Naive B cell (primary cell): ENCODE measurements around the gene ANKRD16. TPM values are rescaled to one million over a fixed set of nuclear protein-coding genes. Genes with fewer than 3 reads are reported as not detected.

ENCODE experiments used
- ATAC-seq, 2 donors: fragments of 150-1000 bp; cut with Tn5 transposase; 2 replicates each; pipeline ENCODE4 v1.10.0; 2021; ENCODE audit warnings: low read depth in 2 of 2, mild to moderate bottlenecking in 2 of 2, moderate library complexity in 2 of 2
- DNase-seq: peaks from one replicate; pipeline ENCODE4 v3.0.0; 2022
- H3K27ac Mint-ChIP-seq, 6 donors: one replicate each; pipeline ENCODE4 v1.8.0; 2020 to 2022; ENCODE audit warnings: mild to moderate bottlenecking in 6 of 6, mixed read lengths in 6 of 6, moderate library complexity in 5 of 6, inconsistent platforms in 2 of 6
- H3K27me3 Mint-ChIP-seq, 3 donors: one replicate each; pipeline ENCODE4 v1.8.0; 2021 to 2022; ENCODE audit warnings: mixed read lengths in 3 of 3, mild to moderate bottlenecking in 1 of 3
- H3K36me3 Mint-ChIP-seq, 2 donors: one replicate each; pipeline ENCODE4 v1.8.0; 2020 to 2022; ENCODE audit warnings: mixed read lengths in 2 of 2, inconsistent platforms in 1 of 2, mild to moderate bottlenecking in 1 of 2
- H3K4me1 Mint-ChIP-seq, 3 donors: one replicate each; pipeline ENCODE4 v1.8.0; 2020 to 2022; ENCODE audit warnings: mixed read lengths in 3 of 3, inconsistent platforms in 1 of 3, mild to moderate bottlenecking in 1 of 3, moderate library complexity in 1 of 3
- H3K4me3 Mint-ChIP-seq, 8 donors: one replicate each; pipeline ENCODE4 v1.8.0; 2020 to 2022; ENCODE audit warnings: mild to moderate bottlenecking in 8 of 8, mixed read lengths in 8 of 8, moderate library complexity in 8 of 8, inconsistent platforms in 2 of 8
- H3K9me3 Mint-ChIP-seq, 7 donors: one replicate each; pipeline ENCODE4 v1.8.0; 2020 to 2022; ENCODE audit warnings: mixed read lengths in 7 of 7, mild to moderate bottlenecking in 5 of 7, inconsistent platforms in 2 of 7, moderate library complexity in 1 of 7
- polyA plus RNA-seq, 6 donors: library from polyadenylated mRNA; unstranded; fragments of 300-500 nt; fragmentation: Illumina TruSeq; gene quantifications; one replicate each; pipeline ENCODE4 v1.2.3, GENCODE V29; 2021; ENCODE audit warnings: low read depth in 6 of 6

ANKRD16 gene
- polyA plus RNA-seq, 6 donors from 2014 or later = 4.0 to 7.5 (median 5.7) TPM

DNA sequence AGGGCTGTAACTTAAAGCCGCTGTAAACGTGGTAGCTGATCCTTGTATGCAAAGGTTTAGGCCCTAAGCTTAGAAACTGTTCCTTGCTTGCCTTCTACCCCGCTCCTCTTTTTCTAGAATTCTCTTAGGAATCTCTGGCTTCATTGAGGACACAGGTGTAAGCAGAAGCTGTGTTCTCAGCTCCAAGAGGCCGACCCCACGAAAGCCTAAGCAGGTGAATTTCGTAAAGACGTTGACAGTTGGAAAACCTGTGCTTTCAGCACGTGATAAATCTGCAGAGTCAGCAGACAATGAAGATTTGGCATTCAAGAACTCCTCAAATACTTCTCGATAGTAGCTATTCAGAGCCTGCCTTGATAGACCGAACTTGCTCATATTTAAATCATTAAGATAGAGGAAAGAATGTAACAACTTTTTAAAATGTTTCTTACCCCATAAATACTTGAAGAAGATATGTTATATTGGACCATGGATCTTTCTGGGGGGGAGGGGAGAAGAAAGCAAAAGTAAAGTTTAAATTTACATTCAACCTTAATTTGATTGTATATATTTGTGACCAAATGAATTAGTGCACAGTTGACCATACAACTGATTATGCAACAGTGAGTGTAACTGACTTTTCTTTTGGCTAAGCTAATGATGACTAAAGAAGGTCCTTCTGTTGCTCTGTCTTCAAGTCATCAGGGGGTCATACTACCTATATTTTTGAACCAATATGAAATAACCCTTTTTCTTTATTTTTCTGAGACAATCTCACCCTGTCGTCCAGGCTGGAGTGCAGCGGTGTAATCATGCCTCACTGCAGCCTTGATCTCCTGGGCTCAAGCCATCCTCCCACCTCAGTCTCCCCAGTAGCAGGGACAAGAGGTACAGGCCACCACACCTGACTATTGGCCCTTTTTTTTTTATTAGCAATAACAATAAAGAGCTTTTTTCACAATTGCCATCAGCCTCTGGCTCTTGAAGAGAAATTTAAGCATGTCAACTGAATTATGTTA is 75.3 kb downstream of the ANKRD16 start:
- peaks cover 0 to 7% of the 10 kb centered on the region in 2 donors for H3K36me3 Mint-ChIP-seq
- H3K27ac Mint-ChIP-seq = peak overlapping the region; percentile 86 to 98 (median 95)
- no peak for DNase-seq
- H3K4me1 Mint-ChIP-seq = peaks cover 59 to 85% (median 67%) of the 10 kb centered on the region in 3 donors
- peaks cover 0 to 5% (median 0%) of the 10 kb centered on the region in 7 donors for H3K9me3 Mint-ChIP-seq
- no peak for ATAC-seq
- peak overlapping the region; percentile 84 to 99 (median 95) for H3K4me3 Mint-ChIP-seq
- H3K27me3 Mint-ChIP-seq = no peaks in the 10 kb centered on the region

DNA sequence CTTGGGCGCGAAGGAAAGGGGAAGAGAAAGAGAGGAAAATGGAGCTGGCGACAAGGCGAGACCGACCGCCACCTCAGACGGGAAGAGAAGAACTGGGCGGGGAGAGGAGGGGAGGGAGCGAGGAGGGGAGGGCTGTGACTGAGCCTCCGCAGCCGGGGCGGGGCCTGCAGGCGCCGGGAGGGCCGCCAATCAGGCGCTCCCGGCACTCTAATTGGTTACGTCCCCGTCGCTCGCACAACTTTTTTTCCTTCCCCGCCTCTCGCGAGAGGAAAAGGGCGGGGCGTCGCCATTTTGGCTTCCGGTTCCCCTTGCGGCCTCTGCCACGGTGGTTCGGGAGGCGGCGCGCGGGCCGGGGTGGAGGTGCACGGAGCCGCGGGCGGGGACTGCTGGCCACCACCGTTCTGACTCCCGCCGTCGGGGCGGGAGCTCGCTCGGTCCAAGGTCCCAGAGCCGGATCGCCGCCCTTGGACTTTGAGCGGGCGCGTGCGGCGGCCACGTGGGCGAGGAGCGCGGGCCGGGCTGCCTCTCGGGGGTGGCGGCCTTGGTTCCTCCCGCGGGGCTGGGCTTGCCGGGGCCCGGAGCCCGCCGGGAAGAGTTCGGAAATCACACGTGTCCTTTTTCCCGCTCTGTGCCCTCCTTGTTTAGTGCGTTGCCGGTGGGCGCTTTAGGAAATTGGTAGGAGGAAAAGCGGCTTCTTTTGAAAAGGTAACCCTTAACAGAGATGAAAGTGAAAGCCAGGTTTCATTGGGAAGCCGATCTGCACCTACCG is 76.2 kb downstream of the ANKRD16 start, which contains the start of gene GDI2:
Gene GDI2 (minus strand): TSS at position 94 of the 769 bp plus-strand sequence. CDS start 176 bp downstream, outside the sequence.
- peak; percentile 82 to 84 for ATAC-seq
- peak; percentile 98 for DNase-seq
- H3K27me3 Mint-ChIP-seq = no peaks in the 10 kb centered on the region
- peak within 1 kb of the TSS; percentile 84 to 99 (median 97) for H3K4me3 Mint-ChIP-seq
- peak within 1 kb of the TSS; percentile 86 to 98 (median 95) for H3K27ac Mint-ChIP-seq
- peaks cover 55 to 85% (median 65%) of the 10 kb centered on the region in 3 donors for H3K4me1 Mint-ChIP-seq
- H3K36me3 Mint-ChIP-seq = peaks cover 0 to 10% of the 10 kb centered on the region in 2 donors
- peaks cover 0 to 5% (median 0%) of the 10 kb centered on the region in 7 donors for H3K9me3 Mint-ChIP-seq

DNA sequence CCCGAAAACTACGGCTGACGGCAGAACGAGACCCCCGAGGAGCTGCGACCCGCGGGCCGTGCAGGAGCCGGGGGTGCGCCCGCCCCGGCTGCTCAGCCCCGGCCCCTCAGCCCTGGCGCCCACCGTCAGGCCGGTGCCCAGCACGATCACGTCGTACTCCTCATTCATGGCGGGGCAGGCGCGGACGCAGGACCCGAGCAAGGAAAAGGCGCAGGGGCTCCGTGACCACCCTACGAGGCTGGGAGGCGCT is 76.7 kb downstream of the ANKRD16 start:
- Mint-ChIP-seq H3K4me1 (peaks cover 54 to 85% (median 69%) of the 10 kb centered on the region in 3 donors), H3K4me3 (peak overlapping the region; percentile 84 to 99 (median 95)), H3K27ac (peak overlapping the region; percentile 84 to 97 (median 92)), H3K9me3 (peaks cover 0 to 5% (median 0%) of the 10 kb centered on the region in 7 donors), H3K36me3 (peaks cover 0 to 10% of the 10 kb centered on the region in 2 donors), H3K27me3 (no peaks in the 10 kb centered on the region)
- DNase-seq (no peak), ATAC-seq (peak; percentile 15 to 20)

DNA sequence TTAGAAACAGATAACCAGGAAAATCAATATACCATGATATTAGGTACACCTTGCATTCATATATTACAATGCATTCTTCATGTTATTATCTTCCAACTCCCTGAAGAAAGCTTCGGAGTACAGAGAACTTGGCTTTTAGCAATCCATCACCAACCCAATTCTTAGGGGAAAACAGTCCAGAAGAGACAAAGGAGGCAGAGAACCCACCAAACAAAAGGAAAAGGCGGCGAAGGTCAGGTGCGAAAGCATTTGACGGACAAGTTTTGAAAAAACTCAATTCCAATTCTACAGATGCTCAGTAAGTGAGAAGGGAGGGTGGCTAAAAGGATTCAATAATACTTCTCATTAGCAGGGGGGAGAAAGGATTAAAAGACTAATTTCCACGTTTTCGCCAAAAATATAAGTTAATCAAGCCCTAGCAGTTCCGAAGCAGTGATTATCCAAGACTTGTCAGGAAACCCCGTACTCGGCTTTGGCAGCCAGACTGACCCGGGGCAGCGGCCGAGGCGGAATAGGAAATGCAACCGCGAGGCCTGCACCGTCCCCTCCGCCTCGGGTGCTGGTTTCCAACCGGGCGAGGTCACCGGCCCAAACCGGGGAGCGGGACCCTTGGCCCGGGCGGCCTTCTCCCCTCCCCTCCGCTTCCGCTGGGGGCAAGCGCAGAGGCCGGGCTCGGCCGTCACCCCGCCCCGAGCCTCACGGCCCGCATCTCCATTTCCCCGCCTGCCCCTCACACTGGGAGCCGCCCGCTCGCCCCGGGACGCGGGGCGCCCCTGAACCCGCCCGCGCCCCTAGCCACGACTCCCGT is 77.2 kb downstream of the ANKRD16 start:
- Mint-ChIP-seq H3K4me3 (peak overlapping the region; percentile 84 to 99 (median 97)), H3K9me3 (peaks cover 0 to 3% (median 0%) of the 10 kb centered on the region in 7 donors), H3K36me3 (peaks cover 0 to 13% of the 10 kb centered on the region in 2 donors), H3K4me1 (peaks cover 54 to 85% (median 68%) of the 10 kb centered on the region in 3 donors), H3K27ac (peak overlapping the region; percentile 68 to 97 (median 85)), H3K27me3 (no peaks in the 10 kb centered on the region)
- ATAC-seq (peak; percentile 8 to 12), DNase-seq (peak; percentile 47)

Other genes starting within 250 kb of the ANKRD16 start
- 10 to 100 TPM in 2 of 6 donors, 1 to 10 TPM in 4; 5.4 to 15.0 (median 7.7) TPM for gene ASB13, start 223.3 kb downstream of the ANKRD16 start, polyA plus RNA-seq
- gene TASOR2, start 205.1 kb downstream of the ANKRD16 start, polyA plus RNA-seq = 10 to 100 TPM in 5 of 6 donors, 1 to 10 TPM in 1; 3.8 to 24.5 (median 16.9) TPM
- gene GDI2, start 76.5 kb downstream of the ANKRD16 start, polyA plus RNA-seq = 100 to 1,000 TPM; 380 to 482 (median 401) TPM
- gene FBH1, start 350 bp upstream of the ANKRD16 start, polyA plus RNA-seq = 100 to 1,000 TPM in 2 of 6 donors, 10 to 100 TPM in 4; 93.4 to 123 (median 95.2) TPM
- 1 to 10 TPM in 3 of 6 donors, under 1 TPM in 2, not detected in 1; 0.94 to 2.3 (median 1.9) TPM for gene IL15RA, start 87.7 kb upstream of the ANKRD16 start, polyA plus RNA-seq
- 1 to 10 TPM; 1.8 to 9.2 (median 4.7) TPM for gene IL2RA, start 172.5 kb upstream of the ANKRD16 start, polyA plus RNA-seq
- gene RBM17, start 199.1 kb upstream of the ANKRD16 start, polyA plus RNA-seq = 100 to 1,000 TPM in 1 of 6 donors, 10 to 100 TPM in 5; 50.4 to 118 (median 89.6) TPM